GM19452 (cell line): ENCODE data around the gene SDF2L1.
"Not testable (repeated sequence)": the region's sequence is repeated elsewhere in the genome, so short reads cannot be mapped to it uniquely, and the experiment has no call there.

Experiments
- ATAC-seq: cut with Tn5 transposase; IDR thresholded peaks from one replicate; pipeline ENCODE4 v1.9.1; 2021; ENCODE audit not compliant: unreplicated experiment

Gene SDF2L1, protein sequence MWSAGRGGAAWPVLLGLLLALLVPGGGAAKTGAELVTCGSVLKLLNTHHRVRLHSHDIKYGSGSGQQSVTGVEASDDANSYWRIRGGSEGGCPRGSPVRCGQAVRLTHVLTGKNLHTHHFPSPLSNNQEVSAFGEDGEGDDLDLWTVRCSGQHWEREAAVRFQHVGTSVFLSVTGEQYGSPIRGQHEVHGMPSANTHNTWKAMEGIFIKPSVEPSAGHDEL

DNA sequence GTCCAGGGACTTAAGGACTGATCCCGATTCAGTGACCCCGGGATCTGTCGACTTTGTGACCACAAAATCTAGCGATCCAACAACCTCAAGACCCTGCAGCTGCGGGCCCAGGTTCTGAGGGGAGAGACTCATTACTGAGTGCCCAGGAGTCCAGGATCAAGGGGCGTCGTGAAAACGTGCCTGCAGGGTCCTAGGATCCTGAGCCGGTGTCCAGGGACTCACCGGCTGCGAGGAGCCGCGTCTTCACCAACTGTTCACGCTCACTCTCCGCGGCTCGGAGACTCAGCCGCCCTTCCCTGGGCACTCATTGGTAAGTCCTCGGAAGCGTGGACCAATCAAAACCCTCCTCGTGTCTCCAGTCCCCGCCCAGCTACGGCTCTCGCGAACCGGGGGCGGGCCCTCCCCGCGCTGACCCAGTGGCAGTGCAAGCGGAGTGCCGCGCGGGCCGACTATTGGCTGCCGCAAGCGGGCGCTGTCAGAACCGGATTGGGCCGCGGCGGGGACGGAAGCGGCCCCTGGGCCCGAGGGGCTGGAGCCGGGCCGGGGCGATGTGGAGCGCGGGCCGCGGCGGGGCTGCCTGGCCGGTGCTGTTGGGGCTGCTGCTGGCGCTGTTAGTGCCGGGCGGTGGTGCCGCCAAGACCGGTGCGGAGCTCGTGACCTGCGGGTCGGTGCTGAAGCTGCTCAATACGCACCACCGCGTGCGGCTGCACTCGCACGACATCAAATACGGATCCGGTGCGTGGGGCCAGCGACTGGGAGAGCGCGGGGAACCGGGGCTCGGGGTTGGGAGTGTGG, at the start of gene SDF2L1:
TSS of gene SDF2L1 (plus strand) at position 514 of the 795 bp plus-strand sequence. CDS start at position 549, 35 bp downstream.
- peak; percentile 92 for ATAC-seq

DNA sequence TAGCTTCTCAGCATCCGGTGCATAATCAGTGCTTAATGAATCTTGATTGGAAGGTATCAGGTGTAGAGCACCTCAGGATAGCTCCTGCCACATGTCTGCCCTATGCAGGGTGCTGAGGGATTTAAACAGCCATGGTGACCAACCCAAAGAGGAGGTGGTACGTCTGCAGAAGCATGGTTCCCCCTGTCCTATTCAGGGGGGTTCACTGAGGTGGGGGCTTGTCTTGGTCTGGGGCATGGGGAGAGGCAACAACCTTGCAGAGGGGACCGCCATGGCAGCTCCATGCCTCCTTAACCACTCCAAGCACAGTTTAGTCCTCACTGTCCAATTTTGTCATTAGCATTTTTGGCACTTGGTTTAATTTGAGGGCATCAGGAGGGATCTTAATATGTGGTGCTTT, 49.7 kb upstream of the SDF2L1 start:
- no peak for ATAC-seq

DNA sequence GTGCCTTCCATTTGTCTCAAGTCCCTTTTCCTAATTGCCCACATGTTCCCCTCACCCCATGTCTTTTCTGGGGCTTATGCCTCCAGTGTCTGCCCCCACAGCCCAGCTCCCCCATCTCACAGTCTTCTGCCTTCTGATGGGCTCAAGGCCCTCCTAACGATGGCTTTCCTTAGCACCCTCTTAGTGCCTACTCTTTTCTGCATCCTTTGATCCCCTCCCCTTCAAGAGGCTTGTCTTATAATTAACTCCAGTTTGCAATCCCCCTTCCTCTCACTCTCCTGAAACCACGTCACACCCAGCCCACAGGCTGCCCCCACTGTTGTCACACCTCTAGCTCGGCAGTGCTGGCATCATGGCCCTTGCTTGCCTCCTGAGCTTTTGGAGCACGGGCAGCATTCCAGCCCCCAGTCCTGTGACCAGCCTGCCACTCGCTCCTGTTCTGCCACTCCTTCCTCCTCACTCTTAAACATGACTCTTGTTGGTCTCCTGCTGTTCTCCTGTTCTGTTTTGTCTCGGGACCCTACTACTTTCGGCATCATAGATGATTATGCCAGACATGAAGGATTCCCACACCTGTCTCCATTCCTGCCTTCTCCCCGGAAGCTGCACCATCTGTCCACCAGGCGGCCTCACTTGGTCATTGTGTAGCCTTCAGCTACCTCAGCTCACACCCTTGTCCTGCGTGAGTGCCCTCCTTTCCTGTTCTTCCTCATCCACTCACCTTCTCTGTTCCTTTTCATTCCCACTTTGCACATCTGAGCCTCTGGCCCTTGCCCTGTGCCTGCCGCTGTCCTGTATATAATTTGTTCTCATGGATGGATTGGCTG, 48.5 kb upstream of the SDF2L1 start:
- ATAC-seq: no peak

DNA sequence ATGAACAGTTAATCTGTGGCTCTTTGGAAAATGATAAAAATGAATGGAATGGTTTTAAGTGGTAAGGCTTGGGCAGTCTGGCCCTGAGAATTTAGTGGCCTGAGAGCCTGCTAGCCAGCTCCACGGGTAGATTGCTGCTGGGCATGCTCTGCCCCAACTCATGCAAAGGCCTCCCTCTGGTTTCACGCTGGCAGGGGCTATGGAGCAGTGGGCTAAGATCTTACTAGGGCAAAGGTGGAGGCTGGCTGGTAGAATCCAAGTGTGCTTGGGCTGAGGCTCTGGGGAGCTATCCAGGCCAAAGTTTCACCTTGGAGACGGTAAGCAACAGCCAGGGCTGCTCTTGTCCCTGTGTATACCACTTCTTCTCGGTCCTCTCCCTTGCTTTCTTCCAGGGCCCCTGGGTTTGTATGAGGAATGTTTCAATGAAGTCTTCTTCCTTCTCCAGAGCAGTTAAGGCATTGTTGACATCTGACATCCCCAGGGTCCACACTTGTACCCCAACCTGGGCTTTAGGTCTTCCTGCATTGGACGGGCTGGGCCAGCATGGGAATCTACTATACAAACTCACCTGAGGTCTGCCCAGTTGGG, 47.1 kb upstream of the SDF2L1 start:
- no peak for ATAC-seq

DNA sequence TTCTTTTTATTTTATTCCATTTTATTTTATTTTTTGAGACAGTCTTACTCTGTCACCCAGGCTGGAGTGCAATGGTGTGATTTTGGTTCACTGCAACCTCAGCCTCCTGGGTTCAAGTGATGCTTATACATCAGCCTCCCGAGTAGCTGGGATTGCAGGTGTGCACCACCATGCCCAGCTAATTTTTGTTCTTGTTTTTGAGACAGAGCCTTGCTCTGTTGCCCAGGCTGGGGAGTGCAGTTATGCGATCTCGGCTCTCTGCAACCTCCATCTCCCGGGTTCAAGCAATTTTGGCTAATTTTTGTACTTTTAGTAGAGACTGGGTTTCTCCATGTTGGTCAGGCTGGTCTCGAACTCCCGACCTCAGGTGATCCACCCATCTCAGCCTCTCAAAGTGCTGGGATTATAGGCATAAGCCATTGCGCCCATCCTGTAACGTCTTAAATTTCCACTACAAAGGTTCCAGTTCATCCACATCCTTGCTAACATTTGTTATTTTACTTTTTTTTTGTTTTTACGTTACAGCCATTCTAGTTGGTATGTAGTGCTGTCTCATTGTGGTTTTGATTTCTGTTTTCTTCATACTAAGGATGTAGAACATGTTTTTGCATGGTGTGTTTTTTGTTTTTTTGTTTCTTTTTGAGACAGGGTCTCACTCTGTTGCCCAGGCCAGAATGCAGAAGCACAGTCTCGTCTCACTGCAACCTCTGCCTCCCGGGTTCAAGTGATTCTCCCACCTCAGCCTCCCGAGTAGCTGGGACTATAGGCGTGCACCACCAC, 45.6 kb upstream of the SDF2L1 start:
- ATAC-seq: not testable (repeated sequence)

DNA sequence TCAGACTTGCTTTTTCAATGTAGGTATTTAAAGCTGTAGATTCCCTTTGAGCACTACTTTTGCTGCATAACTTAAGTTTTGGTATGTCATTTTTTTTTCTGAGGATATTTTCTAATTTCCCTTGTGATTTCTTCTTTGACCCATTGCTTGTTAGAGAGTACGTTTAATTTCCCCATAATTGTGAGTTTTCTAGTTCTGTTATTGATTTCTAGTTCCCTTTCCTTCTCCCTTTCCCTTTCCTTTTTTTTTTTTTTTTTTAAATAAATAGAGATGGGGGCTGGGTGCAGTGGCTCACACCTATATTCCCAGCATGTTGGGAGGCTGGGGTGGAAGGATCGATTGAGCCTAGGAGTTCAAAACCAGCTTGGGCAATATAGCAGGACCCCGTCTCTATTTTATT, 43.8 kb upstream of the SDF2L1 start:
- no peak for ATAC-seq

DNA sequence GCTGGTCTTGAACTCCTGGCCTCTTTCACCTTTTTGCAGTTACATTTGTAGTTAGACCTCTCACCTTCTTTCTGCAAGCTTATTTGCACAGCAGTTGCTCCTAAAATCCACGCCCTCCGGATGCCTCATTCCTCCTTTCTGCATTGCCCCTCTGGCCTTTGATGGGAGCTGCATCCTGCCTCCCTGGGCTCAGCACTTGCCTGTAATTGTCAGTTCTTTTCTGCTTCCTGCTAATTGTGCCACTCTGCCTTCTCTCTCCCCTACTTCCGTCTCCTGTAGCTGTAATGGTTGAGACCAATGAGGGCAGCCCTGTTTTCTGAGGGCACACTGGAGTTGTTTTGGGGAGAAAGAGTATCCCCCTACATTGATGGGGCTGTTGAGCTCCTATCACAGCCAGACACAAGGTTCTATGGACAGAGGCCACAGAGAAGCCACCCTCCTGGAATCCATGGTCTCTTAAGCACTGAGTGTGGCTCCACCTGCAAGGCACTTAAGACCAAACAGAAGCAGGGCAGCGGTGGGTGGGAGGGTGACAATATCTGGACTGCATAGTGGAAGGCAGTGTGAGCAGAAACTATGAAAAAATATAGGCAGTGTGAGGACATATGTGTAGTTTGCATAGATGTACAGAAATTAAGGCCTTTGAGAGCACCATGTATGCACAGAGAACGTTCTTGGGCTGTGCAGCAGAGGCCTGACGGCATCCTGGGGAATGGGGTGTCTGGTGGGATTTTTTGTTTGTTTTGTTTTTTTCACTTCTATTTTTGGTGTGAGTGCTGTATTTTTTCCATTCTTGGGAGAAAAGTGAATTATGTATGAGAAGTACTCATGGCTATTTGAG, 42.8 kb upstream of the SDF2L1 start:
- no peak for ATAC-seq

DNA sequence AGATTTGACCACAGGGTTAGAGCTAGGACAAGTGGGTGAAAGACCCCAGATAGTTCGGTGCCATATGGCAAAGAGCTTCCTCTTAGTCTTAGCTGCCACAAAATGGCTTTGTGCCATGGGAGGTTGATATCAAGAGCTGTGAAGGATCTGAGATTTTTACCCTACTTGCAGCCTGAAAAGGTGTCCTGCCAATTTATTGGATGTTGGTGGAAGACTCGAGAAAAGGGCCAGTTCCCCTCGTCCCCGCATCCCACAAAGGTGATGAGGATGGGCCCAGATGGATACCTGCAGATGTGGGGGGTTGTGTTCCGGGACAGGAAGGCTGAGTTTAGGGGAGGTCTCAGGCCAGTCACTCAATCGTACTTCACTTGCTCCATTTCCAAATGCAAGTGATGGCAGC, 39.5 kb upstream of the SDF2L1 start:
- no peak for ATAC-seq

DNA sequence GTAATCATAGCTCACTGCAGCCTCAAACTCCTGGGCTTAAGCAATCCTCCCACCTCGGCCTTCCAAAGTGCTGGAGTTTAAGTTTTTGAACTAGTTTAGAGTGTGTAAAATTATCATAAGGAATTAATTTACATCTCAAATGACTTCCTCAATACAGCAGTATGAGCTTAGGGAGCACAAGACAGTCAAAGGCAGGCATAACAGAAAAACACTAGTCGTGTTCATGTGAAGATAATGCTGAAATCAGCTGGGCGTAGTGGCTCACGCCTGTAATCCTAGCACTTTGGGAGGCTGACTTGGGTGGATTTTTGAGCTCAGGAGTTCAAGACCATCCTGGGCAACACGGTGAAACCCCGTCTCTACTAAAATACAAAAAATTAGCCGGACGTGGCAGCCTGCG, 38.1 kb upstream of the SDF2L1 start:
- ATAC-seq: no peak

DNA sequence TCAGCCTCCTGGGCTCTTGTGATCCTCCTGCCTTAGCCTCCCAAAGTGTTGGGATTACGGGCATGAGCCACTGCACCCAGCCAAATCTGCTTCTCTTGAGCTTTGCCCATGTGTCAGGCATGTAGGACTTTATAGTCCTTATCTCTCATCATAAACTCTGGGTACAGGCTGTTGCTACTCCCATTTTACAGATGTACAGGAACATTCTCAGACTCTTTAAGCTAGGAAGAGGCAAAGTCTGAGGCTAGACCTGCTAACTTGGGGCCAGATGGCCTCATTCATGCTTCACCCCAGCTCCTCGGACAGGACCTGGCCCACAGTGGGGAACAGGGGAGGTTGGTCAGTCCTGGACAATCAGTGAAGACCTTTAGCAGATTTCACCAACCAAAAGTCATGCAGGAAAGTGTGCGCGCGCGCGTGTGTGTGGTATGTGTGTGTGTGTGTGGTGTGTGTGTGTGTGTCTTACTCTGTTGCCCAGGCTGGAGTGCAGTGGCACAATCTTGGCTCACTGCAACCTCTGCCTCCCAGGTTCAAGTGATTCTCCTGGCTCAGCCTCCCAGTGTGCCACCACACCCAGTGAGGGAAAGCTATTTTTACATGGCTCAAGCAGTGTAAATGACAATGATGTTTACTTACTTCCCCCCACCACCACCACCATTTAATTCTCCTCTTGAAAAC, 36.1 kb upstream of the SDF2L1 start:
- no peak for ATAC-seq

DNA sequence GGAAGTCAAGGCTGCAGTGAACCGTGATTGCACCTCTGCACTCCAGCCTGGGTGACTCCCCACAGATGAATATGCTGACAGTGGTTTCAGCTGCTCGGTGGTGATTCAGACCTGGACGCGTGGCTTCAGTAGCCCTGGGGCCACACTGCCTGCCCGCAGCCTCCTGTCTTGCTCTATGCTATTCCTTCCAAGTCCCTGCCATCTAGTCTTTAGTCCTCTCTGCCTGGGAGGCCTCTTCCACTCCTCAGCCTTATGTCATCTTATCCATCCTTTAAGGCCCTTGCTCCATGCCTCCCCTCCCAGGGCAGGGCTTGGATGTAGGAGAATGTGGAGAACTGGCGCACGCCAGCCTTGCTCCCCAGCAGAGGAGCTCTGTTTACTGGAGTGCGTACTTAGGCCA, 35.3 kb upstream of the SDF2L1 start:
- ATAC-seq: no peak

DNA sequence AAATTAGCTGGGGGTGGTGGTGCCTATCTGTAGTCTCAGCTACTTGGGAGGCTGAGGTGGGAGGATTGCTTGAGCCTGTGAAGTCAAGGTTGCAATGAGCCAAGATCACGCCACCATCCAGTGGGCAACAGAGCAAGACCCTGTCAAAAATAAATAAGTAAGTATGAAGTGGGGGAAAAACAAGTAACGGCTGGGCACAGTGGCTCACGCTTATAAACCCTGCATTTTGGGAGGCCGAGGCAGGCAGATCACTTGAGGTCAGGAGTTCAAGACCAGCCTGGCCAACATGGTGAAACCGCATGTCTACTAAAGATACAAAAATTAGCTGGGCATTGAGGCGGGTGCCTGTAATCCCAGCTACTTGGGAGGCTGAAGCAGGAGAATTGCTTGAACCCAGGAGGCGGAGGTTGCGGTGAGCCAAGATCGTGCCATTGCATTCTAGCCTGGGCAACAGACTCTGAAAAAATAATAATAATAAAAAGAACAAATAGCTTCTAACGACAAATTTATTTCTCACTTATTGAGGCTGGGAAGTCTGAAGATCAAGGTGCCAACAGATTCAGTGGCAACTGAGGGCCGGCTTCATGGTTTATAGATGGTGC, 32.4 kb upstream of the SDF2L1 start:
- ATAC-seq: not testable (repeated sequence)

DNA sequence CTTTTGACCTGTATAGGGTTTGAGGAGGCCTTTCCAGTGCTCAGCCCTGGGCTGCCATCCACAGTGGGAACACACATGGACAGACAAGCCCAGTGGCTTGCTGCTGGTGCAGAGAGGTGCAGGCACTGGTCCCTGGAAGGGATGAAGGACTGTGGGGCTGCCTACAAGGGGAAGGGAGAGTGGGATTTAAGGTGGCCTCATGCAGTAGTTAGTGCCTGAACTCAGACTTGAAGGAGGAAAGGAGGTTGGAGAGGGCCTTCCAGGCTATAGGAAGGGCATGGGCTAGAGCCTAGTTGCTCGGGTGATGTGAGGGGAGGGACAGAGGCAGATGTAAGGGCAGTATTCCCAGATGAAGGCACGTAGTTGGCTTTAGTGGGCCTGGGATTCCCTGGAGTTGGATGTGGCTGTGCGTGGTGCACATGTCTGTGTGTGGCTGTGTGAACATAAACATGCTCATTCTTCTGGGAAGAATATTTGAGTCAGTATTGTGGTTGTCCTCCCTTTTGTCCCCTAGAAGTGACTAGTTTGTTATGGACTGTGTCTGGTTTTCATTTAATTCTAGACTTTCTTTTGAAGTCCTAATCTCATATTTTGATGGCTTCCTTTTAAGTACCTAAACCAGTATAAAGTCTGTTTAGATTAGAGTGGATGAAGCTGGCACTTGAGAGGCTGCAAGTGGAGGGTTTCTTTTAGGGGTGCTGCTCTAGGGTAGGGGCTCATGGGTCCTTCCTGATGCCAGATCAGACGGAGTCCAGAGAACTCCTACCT, 30.7 kb upstream of the SDF2L1 start:
- no peak for ATAC-seq

DNA sequence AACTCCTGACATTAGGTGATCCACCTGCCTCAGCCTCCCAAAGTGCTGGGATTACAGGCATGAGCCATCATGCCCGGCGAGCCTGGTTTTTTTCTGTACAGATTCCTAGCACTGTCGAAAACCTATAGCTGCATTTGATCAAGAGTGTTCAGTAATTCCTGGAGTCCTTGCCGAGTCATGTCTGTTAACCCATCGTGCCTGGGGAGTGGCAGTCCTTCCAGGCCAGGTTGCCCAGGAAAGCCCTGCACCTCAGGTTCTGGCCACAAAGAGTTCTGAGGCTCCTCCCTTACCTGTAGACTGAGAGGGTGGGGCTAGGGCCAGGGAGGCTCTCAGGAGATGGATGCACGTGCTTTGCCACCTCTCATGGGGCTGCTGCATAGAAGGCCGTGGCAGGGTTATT, 29.2 kb upstream of the SDF2L1 start:
- no peak for ATAC-seq

DNA sequence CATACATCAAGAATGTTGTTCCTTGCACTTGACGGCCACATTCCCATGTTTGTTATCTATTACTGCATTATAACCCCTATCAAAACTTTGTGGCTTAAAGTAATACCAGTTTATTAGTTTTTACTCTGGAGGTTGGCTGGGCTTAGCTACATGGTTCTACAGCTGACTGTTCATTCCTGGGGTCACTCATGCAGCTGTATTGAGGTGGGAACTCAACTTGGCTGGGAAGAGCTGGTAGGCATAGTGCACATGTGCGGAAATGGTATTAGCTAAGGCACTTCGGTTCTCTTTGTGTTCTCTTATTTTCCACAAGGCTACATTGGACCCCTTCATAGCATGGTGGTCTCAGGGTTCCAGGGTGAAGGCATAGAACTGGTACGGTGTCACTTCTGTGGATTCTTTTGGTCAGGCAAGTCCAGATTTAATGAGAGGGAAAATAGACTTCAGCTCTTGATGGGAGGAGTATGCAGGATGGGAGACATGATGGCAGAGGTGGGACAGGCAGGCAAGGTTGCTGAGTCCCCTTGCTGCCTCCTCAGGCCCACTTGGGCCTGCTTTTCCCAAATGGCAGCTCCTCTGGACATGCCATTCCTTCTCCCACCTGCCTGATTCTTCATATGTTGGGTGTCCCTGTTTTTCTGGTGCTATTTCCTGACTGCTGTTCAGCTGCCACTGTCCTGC, 28.4 kb upstream of the SDF2L1 start:
- ATAC-seq: no peak

DNA sequence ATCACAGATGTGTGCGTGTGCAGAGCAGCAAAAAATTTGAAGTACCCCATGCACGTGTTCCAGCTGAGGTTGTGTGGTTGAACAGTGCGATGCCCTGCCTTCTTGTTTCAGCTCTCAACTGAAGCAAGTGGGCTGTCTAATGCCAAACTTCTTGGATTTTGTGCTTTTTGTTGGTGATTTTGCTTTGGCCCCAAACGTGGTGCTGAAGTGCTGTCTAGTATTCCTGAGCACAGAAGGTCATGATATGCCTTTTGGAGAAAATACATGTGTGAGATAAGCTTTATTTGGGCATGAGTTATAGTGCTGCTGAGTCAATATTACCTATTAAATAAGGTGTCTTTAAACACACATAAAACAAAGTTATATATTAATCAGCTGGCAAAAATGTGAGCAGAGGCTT, 26.4 kb upstream of the SDF2L1 start:
- no peak for ATAC-seq

DNA sequence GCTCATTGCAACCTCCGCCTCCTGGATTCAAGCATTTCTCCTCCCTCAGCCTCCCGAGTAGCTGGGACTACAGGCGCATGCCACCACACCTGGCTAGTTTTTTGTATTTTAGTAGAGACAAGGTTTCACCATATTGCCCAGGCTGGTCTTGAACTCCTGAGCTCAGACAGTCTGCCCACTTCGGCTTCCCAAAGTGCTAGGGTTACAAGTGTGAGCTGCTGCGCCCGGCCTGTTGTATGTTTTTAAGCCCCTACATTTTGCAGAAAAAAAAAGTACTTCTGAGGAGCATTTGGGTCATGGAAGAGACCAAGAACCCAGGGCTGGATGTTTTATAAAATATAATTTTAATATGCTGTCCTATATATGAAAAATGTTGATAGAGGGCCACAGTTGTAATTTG, 24.8 kb upstream of the SDF2L1 start:
- ATAC-seq: not testable (repeated sequence)
